OCI-LY3 (cell line): ENCODE measurements around the gene PHACTR3.

ENCODE experiments used
- H2AFZ ChIP-seq: fragments of 200-600, 300-600 bp; shearing (Covaris generic); 2 replicates; pipeline ENCODE4 v1.6.0; 2014; ENCODE audit warnings: antibody characterized with exemption, low read depth, low read length
- H3K27ac ChIP-seq: fragments of 200-600, 300-600 bp; sonication (generic); 2 replicates; pipeline ENCODE4 v1.5.1; 2014; ENCODE audit warnings: mild to moderate bottlenecking, low read length, moderate library complexity, mixed read lengths
- H3K27me3 ChIP-seq: fragments of 200-600, 300-600 bp; sonication (generic); 2 replicates; pipeline ENCODE4 v1.6.1; 2014; ENCODE audit warnings: low read depth, low read length, mixed read lengths
- H3K36me3 ChIP-seq: fragments of 200-600, 300-600 bp; sonication (generic); replicated peaks from 2 replicates; pipeline ENCODE3; 2014; ENCODE audit warnings: low read depth, low read length, mixed read lengths
- H3K4me1 ChIP-seq: fragments of 300-600, 200-600 bp; sonication (generic); 2 replicates; pipeline ENCODE4 v1.6.1; 2014; ENCODE audit warnings: low read length, mixed read lengths
- H3K4me2 ChIP-seq: fragments of 200-600, 300-600 bp; sonication (generic); 2 replicates; pipeline ENCODE4 v1.6.1; 2014; ENCODE audit warnings: low read length, mixed read lengths
- H3K4me3 ChIP-seq: fragments of 300-600, 200-600 bp; sonication (generic); 2 replicates; pipeline ENCODE4 v1.5.1; 2014; ENCODE audit warnings: antibody characterized with exemption, mild to moderate bottlenecking, low read length, moderate library complexity
- H3K79me2 ChIP-seq: fragments of 300-600, 200-600 bp; shearing (Covaris generic); 2 replicates; pipeline ENCODE4 v1.6.1; 2014; ENCODE audit warnings: mild to moderate bottlenecking, low read length, mixed read lengths
- H3K9ac ChIP-seq: fragments of 300-600, 200-600 bp; shearing (Covaris generic); 2 replicates; pipeline ENCODE4 v1.6.0; 2014; ENCODE audit warnings: mild to moderate bottlenecking, low read length, moderate library complexity
- H3K9me3 ChIP-seq: fragments of 200-600, 300-600 bp; shearing (Covaris generic); 2 replicates; pipeline ENCODE4 v1.6.1; 2014; ENCODE audit warnings: low read length, mixed read lengths; ENCODE audit not compliant: insufficient read depth
- H4K20me1 ChIP-seq: fragments of 200-600, 300-600 bp; sonication (generic); 2 replicates; pipeline ENCODE4 v1.6.1; 2016; ENCODE audit warnings: low read length, mixed read lengths; ENCODE audit not compliant: insufficient read depth
- CTCF ChIP-seq: fragments of 200-600, 300-600 bp; sonication (generic); IDR thresholded peaks from 2 replicates; pipeline ENCODE4 v1.5.1; 2014; ENCODE audit warnings: antibody characterized with exemption, low read length, low read depth
- EZH2phosphoT487 ChIP-seq: fragments of 200-600 bp; shearing (Covaris generic); IDR thresholded peaks from 2 replicates; pipeline ENCODE4 v1.6.1; 2018; ENCODE audit warnings: antibody characterized with exemption, mixed run types, low read depth

The PHACTR3 gene

GRCh38 chr20:59829786-59830664, 225.7 kb downstream of the PHACTR3 start:
- Histone ChIP-seq H3K9ac (no peak overlapping the region), H4K20me1 (no peaks in the 10 kb centered on the region), H3K79me2 (no peaks in the 10 kb centered on the region), H3K4me2 (no peak overlapping the region), H3K36me3 (no peaks in the 10 kb centered on the region), H3K4me1 (no peaks in the 10 kb centered on the region; the same call in 1 of the 2 replicates), H2AFZ (no peak overlapping the region), H3K27me3 (peaks cover 53% of the 10 kb centered on the region), H3K4me3 (no peak overlapping the region), H3K27ac (no peak overlapping the region), H3K9me3 (no peaks in the 10 kb centered on the region)
- no peak for TF ChIP-seq CTCF
- TF ChIP-seq EZH2phosphoT487: no peak

- Histone ChIP-seq H3K4me2 (no peak overlapping the region), H3K4me1 (no peaks in the 10 kb centered on the region; the same call in 1 of the 2 replicates), H3K36me3 (no peaks in the 10 kb centered on the region), H2AFZ (no peak overlapping the region), H3K79me2 (no peaks in the 10 kb centered on the region), H3K27me3 (peaks cover 53% of the 10 kb centered on the region), H3K9me3 (no peaks in the 10 kb centered on the region), H4K20me1 (no peaks in the 10 kb centered on the region), H3K27ac (no peak overlapping the region), H3K9ac (no peak overlapping the region), H3K4me3 (no peak overlapping the region)
- TF ChIP-seq CTCF (no peak), EZH2phosphoT487 (no peak)
Measured at GRCh38 chr20:59830665-59831023, 226.3 kb downstream of the PHACTR3 start.

- H3K4me3 ChIP-seq: no peak overlapping the region
- H4K20me1 ChIP-seq: no peaks in the 10 kb centered on the region
- no peak overlapping the region for H3K4me2 ChIP-seq
- no peak overlapping the region for H3K9ac ChIP-seq
- no peaks in the 10 kb centered on the region for H3K36me3 ChIP-seq
- TF ChIP-seq CTCF: no peak
- peaks cover 60% of the 10 kb centered on the region for H3K27me3 ChIP-seq
- H2AFZ ChIP-seq: no peak overlapping the region
- no peaks in the 10 kb centered on the region for H3K9me3 ChIP-seq
- no peak overlapping the region for H3K27ac ChIP-seq
- H3K4me1 ChIP-seq: no peaks in the 10 kb centered on the region; the same call in 1 of the 2 replicates
- no peaks in the 10 kb centered on the region for H3K79me2 ChIP-seq
Measured at GRCh38 chr20:59831024-59831915, 226.9 kb downstream of the PHACTR3 start.

- H3K9ac ChIP-seq: no peak overlapping the region
- H3K4me3 ChIP-seq: no peak overlapping the region
- no peak overlapping the region for H3K4me2 ChIP-seq
- no peak for TF ChIP-seq CTCF
- TF ChIP-seq EZH2phosphoT487: no peak
- H2AFZ ChIP-seq: no peak overlapping the region
- peaks cover 66% of the 10 kb centered on the region for H3K27me3 ChIP-seq
- no peaks in the 10 kb centered on the region for H3K9me3 ChIP-seq
- no peaks in the 10 kb centered on the region for H3K79me2 ChIP-seq
- no peaks in the 10 kb centered on the region; the same call in 1 of the 2 replicates for H3K4me1 ChIP-seq
- H4K20me1 ChIP-seq: no peaks in the 10 kb centered on the region
- H3K36me3 ChIP-seq: no peaks in the 10 kb centered on the region
- H3K27ac ChIP-seq: no peak overlapping the region
Measured at GRCh38 chr20:59831916-59832270, 227.6 kb downstream of the PHACTR3 start.
